ENCODE measurements around the gene HOXC9.
"Not testable (repeated sequence)": the region's sequence is repeated elsewhere in the genome, so short reads cannot be mapped to it uniquely, and the experiment has no call there.

The HOXC9 gene

DNA sequence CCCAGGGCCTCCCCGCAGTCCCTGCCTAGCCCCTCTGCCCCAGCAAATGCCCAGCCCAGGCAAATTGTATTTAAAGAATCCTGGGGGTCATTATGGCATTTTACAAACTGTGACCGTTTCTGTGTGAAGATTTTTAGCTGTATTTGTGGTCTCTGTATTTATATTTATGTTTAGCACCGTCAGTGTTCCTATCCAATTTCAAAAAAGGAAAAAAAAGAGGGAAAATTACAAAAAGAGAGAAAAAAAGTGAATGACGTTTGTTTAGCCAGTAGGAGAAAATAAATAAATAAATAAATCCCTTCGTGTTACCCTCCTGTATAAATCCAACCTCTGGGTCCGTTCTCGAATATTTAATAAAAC is 30.5 kb downstream of the HOXC9 start:
- DNase-seq: no peak

DNA sequence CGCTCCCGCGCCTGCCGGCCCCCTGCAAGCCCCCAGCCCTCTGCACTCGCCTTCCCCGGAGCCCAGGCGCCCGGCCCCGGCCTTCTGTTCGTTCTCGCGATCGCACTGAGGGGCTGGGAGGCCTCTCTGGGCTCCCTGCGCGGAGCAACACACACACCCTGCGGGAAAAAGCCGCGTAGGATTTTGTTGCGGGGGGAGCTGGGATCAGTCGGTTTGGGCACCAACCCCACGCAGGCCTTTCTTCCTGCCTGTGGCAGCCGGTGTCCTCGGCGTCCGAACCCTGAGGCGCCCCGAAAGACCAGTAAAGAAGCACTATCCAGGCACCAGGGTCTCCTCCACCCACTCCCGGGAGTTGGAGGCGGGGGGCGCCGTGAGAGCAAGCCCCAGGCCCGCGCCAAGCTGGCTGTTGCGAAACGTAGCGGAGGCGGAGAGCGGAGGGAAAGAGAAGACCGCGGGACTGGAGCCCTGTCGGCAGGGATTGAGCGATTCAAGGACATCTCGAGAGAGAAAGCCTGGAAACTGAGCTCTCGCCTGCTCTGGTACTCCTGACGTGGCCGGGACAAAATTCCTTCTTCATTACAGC is 31.0 kb downstream of the HOXC9 start:
- no peak for DNase-seq

DNA sequence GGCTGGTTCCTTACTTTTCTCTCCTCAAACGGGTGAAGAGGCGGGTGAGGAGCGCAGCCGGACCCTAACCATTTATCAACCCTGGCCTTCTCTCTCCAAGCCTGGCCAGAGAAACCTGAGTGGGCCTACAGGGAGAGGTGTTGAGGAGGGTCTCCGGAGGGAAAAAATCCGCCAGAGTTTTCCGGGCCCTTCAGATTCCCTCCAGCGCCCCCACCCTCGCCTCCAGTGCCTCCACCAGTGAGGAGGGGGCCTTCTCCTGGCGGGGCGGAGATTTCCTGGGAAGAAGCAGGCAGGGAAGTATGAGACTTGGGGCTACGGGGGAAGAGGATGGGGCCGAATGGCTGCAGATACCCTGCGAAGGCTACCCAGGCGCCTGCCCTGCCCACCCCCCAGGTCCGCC is 31.5 kb downstream of the HOXC9 start:
- no peak for DNase-seq

DNA sequence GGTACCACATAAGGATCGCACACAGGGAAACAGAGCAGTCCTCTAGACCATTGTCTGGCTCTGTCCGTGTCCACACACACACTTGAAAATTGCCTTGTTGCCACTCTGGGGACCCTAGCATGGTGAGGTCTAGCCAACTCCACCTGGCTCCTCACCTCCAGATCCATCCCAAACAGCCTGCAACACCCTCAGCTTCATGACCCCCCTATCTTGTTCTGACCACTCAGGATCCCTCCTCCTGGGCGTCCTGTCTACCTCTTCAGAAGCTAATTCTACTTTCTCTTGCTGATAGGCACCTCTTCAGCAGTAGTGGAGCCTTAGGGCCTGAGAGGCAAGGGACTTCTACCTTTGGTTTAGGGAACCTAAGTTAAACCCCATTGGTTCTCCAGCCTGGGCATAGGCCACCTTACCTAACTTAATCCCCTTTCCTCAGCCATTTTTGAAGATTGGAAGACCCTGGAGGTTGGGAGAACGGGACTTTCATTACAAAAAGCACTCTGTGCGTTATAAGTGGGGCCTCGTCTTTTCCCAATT is 32.2 kb downstream of the HOXC9 start:
- DNase-seq: no peak

DNA sequence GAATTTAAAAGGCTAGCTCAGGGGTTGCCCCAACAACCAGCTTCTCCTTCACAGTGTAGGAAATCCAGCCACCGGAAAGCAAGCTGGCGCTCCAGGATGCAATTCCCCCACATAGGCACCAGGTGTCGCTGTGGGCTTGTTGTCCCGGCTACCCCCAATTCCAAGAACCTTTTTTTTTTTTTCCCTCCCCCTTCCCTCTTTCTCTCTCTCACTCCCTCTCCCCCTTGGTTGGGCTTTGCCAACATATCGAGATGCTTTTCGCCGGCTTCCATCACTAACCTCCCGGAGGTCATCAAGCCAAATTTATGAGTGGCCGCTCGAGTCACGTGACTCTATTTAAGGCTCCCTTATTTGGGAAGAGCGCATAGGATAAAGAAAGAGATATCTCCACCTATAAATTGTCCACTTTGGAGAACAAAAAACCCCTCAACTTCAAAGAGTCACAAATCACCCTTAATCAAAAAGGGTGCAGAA is 32.7 kb downstream of the HOXC9 start, which contains the start of gene HOXC5:
Gene HOXC5, plus strand, starts transcription at position 424 of the 474 bp plus-strand sequence. CDS start 73 bp downstream, outside the sequence.
- peak; percentile 94 for DNase-seq

DNA sequence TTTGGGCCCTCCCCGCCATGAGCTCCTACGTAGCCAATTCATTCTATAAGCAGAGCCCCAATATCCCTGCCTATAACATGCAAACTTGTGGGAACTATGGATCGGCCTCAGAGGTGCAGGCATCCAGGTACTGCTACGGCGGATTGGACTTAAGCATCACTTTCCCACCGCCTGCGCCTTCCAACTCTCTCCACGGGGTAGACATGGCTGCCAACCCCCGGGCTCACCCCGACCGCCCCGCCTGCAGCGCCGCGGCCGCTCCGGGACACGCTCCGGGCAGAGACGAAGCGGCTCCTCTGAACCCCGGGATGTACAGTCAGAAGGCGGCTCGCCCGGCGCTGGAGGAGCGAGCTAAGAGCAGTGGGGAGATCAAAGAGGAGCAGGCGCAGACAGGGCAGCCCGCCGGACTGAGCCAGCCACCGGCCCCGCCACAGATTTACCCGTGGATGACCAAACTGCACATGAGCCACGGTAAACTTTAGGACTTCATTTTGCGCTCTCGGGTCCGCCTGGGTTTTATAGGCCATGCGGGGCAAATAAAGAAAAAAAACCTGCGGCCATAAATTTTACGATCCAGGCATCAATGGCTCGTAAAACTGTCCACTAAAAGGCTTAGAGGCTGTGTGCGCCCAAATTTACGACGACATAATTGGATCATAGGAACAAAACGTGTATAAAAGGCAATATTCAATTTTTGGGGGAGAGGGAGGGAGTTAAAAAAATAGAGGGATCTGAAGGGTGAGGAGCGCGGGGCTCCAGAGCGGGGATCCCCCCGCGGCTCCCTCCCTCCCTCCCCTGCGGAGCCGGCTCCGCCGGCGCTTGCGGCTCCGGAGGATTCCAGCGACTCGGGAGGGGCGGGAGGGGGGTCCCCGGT is 33.4 kb downstream of the HOXC9 start:
- peak; percentile 68 for DNase-seq

DNA sequence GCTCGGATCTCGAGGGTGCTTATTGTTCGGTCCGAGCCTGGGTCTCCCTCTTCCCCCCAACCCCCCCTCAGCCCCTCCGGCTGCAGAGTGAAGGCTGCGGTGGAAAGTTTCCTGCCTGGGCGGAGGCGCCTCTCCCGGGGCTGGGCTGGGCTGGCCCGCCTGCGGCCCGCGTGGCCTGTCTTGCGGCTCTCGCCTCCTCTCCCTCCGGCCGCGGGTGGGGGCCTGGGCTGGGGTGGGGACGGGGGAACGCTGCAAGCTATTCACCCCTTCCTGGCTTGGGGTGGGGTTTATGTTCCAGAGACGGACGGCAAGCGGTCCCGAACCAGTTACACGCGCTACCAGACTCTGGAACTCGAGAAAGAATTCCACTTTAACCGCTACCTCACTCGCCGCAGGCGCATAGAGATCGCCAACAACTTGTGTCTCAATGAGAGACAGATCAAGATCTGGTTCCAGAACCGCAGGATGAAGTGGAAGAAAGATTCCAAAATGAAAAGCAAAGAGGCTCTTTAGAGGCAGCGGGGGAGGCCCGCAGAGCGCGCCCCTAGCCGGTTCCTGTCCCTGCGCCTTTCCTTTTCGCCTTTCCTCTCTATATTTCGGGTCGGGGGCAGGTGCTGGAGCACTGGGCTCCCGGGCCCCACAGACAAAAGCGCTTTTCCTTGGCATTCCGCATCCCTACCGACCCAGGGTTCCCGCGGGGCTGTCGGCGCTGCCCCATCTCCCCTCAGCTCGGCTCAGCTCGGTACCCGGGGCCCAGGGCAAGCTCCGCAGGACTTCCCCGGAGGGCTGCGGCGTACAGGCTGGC is 34.2 kb downstream of the HOXC9 start:
- no peak for DNase-seq

DNA sequence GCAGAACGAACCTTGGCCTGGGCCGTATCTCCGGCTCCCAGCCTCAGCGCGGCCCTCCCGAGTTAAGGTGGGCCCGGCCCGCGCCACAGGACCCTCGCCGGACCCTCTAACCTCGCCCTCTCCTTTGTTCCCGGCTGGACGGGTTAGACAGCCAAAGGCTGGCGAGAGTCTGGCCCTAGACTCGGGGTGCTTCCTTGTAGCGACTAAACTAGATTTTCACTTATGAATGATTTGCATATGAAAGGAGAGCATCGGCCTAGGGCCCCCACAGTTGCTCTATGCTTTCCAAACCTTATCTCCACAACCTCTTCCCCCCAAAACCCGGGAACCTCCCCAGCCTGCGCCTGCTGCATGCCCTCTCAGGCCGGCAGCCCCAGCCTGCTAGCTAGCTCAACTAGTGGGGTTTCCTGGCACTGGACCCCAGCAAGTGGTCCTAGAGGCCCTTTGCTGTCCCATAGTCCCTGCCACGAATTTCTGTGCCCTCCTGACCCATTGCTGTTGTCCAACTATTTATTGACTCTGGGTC is 34.9 kb downstream of the HOXC9 start:
- DNase-seq: no peak

DNA sequence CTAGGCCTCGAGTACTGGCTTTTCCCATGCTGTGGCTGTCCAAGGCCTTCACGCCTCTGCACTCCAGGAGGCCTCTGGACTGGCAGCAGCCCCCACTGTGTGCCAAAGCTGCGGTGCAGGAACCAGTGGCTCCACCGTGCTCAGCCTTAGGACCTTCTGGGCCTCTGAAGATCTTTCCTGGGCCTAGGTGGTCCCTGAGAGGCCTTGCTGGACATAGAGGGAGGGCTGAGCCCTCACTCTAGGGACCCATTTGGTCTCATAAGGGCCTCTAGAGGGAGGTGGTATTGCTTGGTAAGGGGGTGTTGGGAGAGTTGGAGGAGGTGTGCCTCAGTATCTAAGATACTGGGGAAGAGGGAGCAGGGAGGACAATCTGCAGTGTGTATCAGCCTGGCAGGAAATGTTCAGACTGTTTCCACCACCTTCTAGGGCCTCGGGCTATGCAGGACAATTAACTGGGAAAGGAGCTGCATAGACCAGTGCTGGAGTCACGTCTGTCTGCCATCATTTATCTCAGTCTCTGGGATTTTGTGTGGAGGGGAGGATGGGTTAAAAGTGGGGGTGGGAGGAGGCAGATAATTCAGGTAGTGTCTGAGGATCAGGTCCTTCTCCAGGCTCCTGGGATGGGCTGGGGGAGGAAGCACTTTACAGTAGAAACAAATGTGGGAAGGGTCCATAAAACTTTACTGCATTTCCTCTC is 35.8 kb downstream of the HOXC9 start:
- DNase-seq: no peak

DNA sequence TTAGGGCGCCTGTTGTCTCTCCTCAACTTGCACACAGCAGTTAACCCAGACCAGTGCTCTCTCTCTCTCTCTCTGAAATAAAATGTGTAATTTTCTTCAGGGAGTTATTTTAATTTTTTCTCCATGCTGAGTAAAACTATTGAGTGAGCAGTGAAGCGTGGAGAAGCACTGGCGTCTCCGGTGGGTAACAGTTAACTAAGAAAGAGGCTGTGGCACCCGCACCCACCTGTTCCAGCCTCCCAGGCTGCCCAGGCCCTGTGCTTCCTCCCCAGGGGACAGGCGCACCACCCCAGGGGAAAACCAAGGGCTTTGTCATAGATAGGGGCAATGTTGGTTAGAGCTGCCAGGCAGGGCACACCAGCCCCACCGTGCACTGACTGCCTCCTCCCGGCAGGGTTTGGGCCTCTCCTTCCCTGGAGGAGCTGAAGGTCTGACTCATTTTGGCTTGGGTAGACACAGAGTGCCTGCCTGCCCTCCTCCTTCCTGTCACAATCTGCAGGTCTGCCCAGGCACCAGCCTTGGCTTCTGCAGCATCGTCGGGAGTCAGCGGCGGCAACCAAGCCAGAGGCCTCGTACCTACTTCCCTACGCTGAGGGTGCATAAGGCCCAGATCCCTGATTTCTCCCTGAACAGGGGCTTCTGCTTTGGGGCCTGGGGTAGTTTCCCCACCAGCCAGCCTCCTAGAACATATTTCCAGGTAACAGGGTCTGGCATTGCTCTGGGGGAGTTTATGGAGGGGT is 36.8 kb downstream of the HOXC9 start:
- DNase-seq: no peak

DNA sequence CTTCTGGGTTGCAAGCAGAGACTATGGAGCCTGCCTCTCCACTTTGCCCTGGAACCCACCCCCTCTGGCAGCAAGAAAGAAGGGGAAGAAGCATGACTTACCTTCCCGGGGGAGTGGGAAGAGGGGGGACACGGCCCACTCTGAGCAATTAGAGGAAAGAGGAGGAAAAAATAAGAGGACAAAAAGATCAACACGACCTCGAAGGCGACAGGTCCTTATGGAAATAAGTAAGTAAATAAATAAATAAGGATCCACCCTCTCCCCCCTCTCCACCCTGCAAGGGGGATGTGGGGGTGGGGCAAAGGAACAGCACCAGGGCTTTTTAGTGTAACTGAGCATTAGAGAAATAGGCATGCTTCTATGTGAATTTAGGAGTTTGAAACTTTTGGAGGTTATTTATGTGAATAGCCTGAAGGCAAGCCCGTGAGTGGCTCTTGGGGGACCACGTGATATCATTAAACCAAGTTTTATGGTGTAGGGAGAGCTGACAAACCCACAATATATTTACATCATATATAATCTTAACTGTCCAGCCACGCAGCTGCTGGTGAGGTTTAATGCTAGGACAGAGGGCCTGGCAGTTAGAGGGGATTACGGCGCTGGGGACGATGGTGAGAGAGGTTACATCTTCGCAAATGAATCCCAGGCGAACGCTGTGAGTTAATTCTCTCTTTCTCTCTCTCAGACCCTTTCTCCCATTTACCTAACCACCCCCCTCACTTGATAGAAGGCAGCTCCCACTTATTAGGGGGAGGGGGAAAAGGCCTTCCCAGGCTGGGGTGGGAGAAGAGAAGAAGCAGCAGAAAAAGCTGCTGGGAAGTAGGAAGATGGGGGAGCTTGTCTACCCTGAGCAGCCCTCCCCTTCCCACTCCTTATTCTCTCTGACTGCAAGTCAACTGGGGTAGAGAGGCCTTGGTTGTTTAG is 37.7 kb downstream of the HOXC9 start:
- DNase-seq: no peak

DNA sequence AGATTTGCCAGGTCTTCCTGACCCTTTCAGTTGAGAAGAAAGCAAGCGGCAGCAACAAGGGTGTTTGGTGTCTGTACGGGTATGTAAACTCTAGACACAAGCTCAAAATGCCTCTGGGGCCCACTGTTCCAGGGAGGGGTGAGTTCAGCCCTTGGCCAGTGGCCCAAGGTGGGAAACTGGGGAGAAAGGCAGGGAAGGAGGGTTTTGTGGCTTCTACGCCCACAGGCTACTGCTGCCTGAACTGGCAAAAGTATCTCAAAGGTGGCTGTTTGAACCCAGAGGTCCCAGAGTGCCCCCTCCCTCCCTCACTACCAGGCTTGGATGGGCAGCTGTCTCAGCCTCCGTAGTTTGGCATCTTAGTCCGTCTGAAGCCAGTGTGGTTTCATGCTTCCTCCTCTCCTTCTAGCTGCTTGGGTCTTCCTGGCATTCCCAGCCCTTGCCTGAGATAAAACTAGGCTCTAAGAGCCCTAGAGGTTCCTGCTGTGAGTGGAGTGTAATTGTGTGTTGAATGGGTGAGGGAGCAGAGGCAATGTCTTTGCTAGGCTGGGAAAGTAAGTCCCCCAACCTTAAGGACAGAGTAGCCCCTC is 38.4 kb downstream of the HOXC9 start:
- DNase-seq: no peak

DNA sequence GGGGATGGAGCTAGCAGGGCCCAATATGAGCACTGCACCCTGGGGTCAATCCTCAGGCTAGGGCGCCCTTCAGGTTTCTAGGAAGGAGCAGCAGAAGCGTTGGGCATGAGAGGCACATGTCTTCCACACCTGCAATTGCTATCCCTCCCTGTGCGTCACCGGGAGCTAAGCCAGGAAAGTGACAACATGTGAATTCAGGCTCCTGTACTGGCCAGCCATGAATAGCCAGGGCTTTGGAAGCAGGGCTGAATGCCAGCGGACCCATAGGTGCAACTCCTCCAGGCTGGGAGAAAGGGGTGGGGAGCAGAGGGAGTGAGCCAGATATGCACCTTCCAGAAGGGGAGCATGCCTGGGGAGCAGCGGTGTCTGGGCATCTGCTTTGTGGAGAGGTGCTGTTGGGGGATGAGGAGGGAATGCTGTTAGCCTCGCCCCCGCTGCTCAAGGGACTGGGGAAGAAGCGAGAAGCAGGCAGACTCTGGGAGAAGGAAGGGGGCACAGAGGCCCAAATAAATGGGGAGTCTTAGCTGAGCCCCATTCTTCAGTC is 39.0 kb downstream of the HOXC9 start:
- DNase-seq: no peak

DNA sequence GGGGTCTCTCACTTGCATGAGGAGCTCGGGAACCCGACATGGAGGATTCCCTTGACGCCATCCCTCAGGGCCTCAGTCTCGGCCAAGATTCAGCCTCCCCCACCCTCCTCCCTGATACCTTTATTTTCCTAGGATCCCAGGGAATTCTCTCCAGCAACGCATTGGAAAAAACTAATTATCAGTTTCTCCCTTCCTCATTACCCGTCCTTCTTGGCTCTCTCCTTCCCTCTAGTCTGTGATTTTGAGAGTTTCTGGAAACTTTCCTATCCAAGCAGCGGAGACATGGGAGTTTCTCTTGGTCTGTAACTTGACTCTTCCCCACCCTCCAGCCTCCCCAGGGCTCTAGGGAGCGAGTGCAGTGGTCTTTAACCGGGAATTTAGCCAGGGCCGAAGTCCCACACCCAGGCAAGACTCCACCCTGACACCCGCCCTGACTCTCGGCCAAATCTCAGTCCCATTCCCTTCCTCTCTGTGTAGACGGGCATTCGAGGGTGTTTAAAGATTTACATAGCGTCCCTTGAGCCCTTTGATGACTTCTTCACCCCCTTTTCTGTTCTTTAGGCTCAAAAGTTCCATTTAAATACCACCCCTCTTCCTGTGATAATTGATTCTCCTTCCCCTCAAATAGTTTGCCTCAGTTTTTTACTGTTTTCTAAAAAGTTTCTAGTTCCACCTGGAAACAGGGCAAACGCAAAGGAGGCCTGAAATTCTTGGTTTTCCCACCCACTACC is 39.6 kb downstream of the HOXC9 start:
- no peak for DNase-seq

DNA sequence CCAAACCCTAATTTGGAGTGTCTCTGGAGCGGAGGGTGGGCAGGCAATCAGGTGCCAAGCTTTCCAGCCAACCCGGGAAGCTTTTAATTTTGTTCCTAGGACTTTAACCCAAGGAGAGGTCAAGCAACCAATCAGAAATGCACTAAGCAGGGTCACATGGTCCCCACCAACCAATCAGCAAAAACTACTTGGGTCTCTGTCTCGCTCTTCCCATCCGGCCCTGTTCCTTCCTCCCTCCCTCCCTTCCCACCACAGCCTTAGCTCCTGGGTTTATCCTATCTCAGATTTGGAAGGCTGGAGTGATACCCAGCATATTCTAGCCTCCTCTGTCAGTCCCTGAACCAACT is 40.2 kb downstream of the HOXC9 start:
- no peak for DNase-seq

DNA sequence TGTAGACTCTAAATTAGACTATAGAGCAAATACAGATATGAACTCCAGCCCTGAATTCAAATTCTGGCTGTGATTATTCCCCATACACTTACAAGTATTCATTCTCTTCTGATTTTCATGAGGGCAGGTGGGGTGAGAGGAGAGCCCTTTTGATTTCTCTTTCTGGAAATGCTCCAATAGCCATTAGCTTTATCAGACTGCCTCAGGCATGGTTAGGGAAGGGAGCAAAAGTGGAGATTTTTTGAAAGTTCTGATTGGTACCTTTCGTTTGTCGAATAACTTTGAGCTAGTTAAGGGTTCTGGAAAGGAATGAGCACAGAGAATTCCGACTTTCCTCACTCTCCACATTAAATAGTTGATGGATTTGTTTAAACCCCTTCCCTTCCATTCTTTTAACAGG is 40.7 kb downstream of the HOXC9 start:
- DNase-seq: no peak

DNA sequence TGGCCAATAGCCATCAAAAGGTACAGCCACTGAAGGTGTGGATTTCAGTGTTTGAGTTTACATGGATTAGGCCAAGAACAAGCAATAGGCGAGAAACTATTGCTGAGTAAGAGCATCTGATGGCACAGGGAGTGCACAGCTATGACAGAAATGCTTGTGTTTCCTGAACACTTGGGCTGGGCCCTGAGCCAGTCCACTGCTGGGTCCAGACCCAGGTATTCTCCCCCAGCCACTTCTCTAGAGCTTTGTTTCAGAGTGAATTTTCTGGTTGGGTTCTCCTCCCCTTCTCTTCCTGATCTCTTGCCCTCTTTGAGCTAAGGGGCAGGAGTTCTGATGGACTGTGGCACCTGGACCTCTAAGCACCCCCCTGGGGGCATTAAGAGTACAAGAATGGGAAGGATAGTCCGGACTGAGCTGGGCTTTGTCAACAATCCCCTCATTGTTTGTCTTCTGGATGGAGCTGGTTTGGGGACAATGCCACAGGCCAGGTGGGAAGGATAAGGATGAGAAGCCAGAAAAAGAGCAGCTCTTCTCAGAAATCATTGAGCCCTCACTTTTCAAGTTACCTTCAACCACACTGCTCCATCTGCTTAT is 41.2 kb downstream of the HOXC9 start:
- DNase-seq: no peak

DNA sequence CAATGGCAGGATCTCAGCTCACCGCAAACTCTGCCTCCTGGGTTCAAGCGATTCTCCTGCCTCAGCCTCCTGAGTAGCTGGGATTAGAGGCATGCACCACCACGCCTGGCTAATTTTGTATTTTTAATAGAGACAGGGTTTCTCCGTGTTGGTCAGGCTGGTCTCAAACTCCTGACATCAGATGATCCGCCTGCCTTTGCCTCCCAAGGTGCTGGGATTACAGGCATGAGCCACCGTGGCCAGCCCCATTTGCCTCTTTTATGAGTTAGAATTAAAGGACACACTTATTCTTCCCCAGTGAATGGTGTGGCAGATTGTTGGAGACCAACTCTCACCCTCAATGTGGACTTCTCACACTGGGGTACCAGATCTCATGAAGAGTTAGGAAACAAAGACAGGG is 42.1 kb downstream of the HOXC9 start:
- DNase-seq: not testable (repeated sequence)

All from retina (tissue), 1 donor.